HEK293T (cell line): ENCODE results near the gene OR2G2.

Experiments
- ARNT ChIP-seq: fragments of 450-650 bp; IDR thresholded peaks from 2 replicates; pipeline ENCODE4 v1.6.1; 2017; ENCODE audit warnings: mild to moderate bottlenecking
- BHLHE40 ChIP-seq: fragments of 450-650 bp; IDR thresholded peaks from 2 replicates; pipeline ENCODE4 v1.6.1; 2016; ENCODE audit warnings: mild to moderate bottlenecking, moderate library complexity, borderline replicate concordance
- CTBP1 ChIP-seq: fragments of 450-650 bp; IDR thresholded peaks from 2 replicates; pipeline ENCODE4 v1.6.1; 2016; ENCODE audit warnings: borderline replicate concordance
- ELF4 ChIP-seq: fragments of 450-650 bp; IDR thresholded peaks from 2 replicates; pipeline ENCODE4 v1.6.1; 2017; ENCODE audit warnings: antibody characterized with exemption
- FOXA1 ChIP-seq: fragments of 450-650 bp; IDR thresholded peaks from 2 replicates; pipeline ENCODE4 v1.6.1; 2016; ENCODE audit warnings: mild to moderate bottlenecking
- FOXK2 ChIP-seq: fragments of 450-650 bp; IDR thresholded peaks from 2 replicates; pipeline ENCODE4 v1.6.1; 2016; ENCODE audit warnings: mild to moderate bottlenecking
- FOXM1 ChIP-seq: fragments of 450-650 bp; IDR thresholded peaks from 2 replicates; pipeline ENCODE4 v1.6.1; 2017; ENCODE audit warnings: mild to moderate bottlenecking, borderline replicate concordance
- L3MBTL2 ChIP-seq: fragments of 450-650 bp; conservative IDR thresholded peaks from 2 replicates; pipeline ENCODE4 v1.6.1; 2016; ENCODE audit warnings: mild to moderate bottlenecking
- LEF1 ChIP-seq: fragments of 450-650 bp; IDR thresholded peaks from 2 replicates; pipeline ENCODE4 v1.6.1; 2017; ENCODE audit warnings: mild to moderate bottlenecking, borderline replicate concordance
- NFRKB ChIP-seq: fragments of 450-650 bp; IDR thresholded peaks from 2 replicates; pipeline ENCODE4 v1.6.1; 2016; ENCODE audit warnings: mild to moderate bottlenecking, moderate library complexity
- SP1 ChIP-seq: fragments of 450-650 bp; IDR thresholded peaks from 2 replicates; pipeline ENCODE4 v1.6.1; 2017
- SUZ12 ChIP-seq: fragments of 450-650 bp; IDR thresholded peaks from 2 replicates; pipeline ENCODE4 v1.6.1; 2016; ENCODE audit warnings: mild to moderate bottlenecking
- ZNF384 ChIP-seq: fragments of 450-650 bp; IDR thresholded peaks from 2 replicates; pipeline ENCODE4 v1.6.1; 2016

DNA sequence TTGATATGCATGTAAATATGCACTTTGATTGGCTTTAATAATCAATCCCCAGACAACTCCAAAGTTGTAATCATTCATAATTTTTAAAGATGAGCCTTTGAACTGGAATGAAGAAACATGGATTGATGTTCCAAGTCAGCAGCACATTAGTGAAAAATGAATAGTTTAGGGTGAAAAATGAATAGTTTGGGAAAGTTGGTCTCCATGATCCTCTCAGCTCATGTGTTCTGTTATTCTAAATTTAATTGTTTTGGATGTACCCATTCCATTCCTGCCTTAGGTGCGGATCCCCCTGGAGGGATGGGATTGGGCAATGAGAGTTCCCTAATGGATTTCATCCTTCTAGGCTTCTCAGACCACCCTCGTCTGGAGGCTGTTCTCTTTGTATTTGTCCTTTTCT, 17.1 kb downstream of the OR2G2 start, which contains the start of gene OR2G3:
- TF ChIP-seq ARNT (no peak), NFRKB (no peak), ELF4 (no peak), FOXM1 (no peak), CTBP1 (no peak), BHLHE40 (no peak), SUZ12 (no peak), FOXA1 (no peak), L3MBTL2 (no peak), LEF1 (no peak), ZNF384 (no peak), FOXK2 (no peak), SP1 (no peak)
